Stimulated activated CD4-positive, alpha-beta T cell treated with anti-CD3 and anti-CD28 coated beads, Interleukin-2, amount 100 ng/mL, for 24 hours (primary cell): ENCODE results near the gene CHKA.

Experiments
- DNase-seq, 2 donors: peaks; one replicate each; pipeline ENCODE4 v3.0.0-alpha.2; 2020

The CHKA gene

GRCh38 chr11:68121067-68121899 is at the start of gene CHKA:
TSS of gene CHKA (minus strand) at chr11:68121388. CDS start at chr11:68121177, 211 bp downstream.
- peak; percentile 87 to 93 for DNase-seq

GRCh38 chr11:68169442-68169841 is 48.3 kb upstream of the CHKA start:
- no peak for DNase-seq

- no peak for DNase-seq
These were observed 47.5 kb upstream of the CHKA start for GRCh38 chr11:68168694-68169093.

GRCh38 chr11:68167474-68167873 is 46.3 kb upstream of the CHKA start:
- DNase-seq, result no peak

GRCh38 chr11:68166969-68167368 is 45.8 kb upstream of the CHKA start:
- no peak for DNase-seq

- DNase-seq, result no peak
These were observed 44.4 kb upstream of the CHKA start for GRCh38 chr11:68165601-68166000.

- no peak for DNase-seq
These were observed 43.2 kb upstream of the CHKA start for GRCh38 chr11:68164437-68164836.

- DNase-seq, result no peak
These were observed 42.5 kb upstream of the CHKA start for GRCh38 chr11:68163691-68164090.

- DNase-seq, result no peak
These were observed 39.0 kb upstream of the CHKA start for GRCh38 chr11:68160100-68160695.

GRCh38 chr11:68159665-68160064 is 38.5 kb upstream of the CHKA start:
- DNase-seq, result no peak

- DNase-seq, result no peak
These were observed 38.0 kb upstream of the CHKA start for GRCh38 chr11:68159161-68159560.

GRCh38 chr11:68158580-68158979 is 37.4 kb upstream of the CHKA start:
- DNase-seq, result no peak

GRCh38 chr11:68153742-68154141 is 32.6 kb upstream of the CHKA start:
- no peak for DNase-seq

- no peak for DNase-seq
These were observed 28.8 kb upstream of the CHKA start for GRCh38 chr11:68150037-68150436.

GRCh38 chr11:68149417-68149816 is 28.2 kb upstream of the CHKA start:
- DNase-seq, result no peak

- DNase-seq, result no peak
These were observed 27.7 kb upstream of the CHKA start for GRCh38 chr11:68148879-68149278.

- no peak for DNase-seq
These were observed 27.1 kb upstream of the CHKA start for GRCh38 chr11:68148071-68148805.

- DNase-seq, result no peak
These were observed 25.7 kb upstream of the CHKA start for GRCh38 chr11:68146704-68147474.

- no peak for DNase-seq
These were observed 24.9 kb upstream of the CHKA start for GRCh38 chr11:68146010-68146540.

GRCh38 chr11:68145120-68145866 is 24.1 kb upstream of the CHKA start:
- no peak for DNase-seq

GRCh38 chr11:68143310-68143689 is 22.1 kb upstream of the CHKA start:
- DNase-seq, result no peak
